ENCODE results near the gene PCED1A. TPM values are rescaled to one million over a fixed set of nuclear protein-coding genes. Genes with fewer than 3 reads are reported as not detected.
A peak's percentile ranks its signal among the peaks of the same experiment; 100 is the strongest.

PCED1A gene, protein sequence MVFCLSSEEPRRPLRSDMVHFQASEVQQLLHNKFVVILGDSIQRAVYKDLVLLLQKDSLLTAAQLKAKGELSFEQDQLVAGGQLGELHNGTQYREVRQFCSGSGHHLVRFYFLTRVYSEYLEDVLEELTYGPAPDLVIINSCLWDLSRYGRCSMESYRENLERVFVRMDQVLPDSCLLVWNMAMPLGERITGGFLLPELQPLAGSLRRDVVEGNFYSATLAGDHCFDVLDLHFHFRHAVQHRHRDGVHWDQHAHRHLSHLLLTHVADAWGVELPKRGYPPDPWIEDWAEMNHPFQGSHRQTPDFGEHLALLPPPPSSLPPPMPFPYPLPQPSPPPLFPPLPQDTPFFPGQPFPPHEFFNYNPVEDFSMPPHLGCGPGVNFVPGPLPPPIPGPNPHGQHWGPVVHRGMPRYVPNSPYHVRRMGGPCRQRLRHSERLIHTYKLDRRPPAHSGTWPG
- 16.3 and 31.4 TPM in 2 replicates for total RNA-seq
- 29.1 TPM for polyA plus RNA-seq (2012)

DNA sequence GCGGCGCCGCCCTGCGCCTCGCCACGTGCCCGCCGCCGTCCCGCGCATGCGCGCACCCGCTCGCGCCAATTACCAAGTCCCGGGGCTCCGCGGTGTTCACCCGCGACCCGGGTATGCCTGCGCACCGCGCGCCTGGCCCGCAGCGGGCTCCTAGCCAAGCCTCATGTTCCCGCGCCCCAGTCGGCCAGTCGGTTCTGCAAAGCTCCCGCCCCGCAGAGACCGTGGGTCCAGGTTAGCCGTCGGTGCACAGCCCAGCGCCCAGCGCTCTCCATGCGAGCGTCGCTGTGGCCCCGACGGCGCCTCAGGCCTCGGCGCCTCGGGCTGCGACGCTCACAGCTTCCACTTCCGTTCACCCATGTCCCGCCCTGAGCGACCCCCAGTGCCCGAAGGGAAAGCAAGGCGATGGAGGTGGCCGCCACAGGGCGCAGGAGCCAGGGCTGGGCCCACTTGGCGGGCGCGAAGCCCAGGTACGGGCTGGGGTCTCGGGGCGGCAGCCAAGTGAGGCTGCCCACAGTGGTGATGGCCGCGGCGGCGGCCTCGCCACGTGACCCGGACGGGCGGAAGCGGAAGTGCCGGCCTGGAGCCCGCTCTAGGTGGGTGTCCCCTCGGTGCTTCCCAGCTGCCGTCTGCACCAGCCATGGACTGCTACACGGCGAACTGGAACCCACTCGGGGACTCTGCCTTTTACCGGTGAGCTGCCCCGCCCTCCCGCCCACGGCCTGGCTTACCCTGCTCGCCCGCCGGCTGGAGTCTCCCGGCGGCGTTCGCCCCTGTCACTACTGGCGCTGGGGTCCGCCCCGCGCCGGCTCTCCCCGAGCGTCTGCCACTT is at the start of gene PCED1A, which contains the start of gene VPS16:
Gene PCED1A (minus strand): TSS at position 518 of the 829 bp plus-strand sequence. CDS start 743 bp downstream, outside the sequence.
Gene VPS16 (plus strand): TSS at position 608 of the 829 bp plus-strand sequence. CDS start 30 bp downstream, at position 638.
- peak; percentile 85 for DNase-seq (ENCODE audit: low read depth)

- no peak for DNase-seq (ENCODE audit: low read depth)
Measured at GRCh38 chr20:2889797-2890196, 49.3 kb upstream of the PCED1A start.

GRCh38 chr20:2889209-2889608 is 48.8 kb upstream of the PCED1A start:
- no peak for DNase-seq (ENCODE audit: low read depth)

DNA sequence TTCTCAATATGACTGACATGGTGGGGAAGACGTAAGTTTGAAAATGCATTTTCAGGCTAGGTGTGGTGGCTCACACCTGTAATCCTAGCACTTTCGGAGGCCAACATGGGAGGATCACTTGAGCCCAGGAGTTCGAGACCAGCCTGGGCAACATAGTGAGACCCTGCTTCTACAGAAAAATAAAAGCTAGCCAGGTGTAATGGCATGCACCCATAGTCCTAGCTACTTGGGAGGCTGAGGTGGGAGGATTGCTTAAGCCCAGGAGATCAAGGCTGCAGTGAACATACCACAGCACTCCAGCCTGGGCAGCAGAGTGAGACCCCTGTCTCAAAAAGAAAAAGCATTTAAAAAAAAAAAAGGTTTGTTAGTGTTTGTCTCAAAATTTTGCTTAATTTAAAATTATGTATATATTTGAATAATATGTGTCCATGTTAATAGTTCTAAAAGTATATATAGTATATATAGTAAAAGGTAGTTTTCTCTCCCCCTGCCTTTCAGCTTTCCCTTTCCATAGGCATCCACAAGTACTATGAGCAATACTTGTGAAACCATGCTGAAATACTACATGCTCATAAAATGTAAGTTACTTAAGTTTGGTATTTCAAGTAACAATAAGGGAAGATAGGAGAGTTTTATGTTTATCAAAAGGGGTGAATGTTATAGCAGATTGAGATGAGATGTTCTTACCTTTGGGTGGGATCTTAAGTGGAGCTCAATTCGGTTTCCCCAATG is 47.9 kb upstream of the PCED1A start:
- no peak for DNase-seq (ENCODE audit: low read depth)

GRCh38 chr20:2887715-2888114 is 47.3 kb upstream of the PCED1A start:
- no peak for DNase-seq (ENCODE audit: low read depth)

- no peak for DNase-seq (ENCODE audit: low read depth)
Measured at GRCh38 chr20:2883726-2884637, 43.5 kb upstream of the PCED1A start.

DNA sequence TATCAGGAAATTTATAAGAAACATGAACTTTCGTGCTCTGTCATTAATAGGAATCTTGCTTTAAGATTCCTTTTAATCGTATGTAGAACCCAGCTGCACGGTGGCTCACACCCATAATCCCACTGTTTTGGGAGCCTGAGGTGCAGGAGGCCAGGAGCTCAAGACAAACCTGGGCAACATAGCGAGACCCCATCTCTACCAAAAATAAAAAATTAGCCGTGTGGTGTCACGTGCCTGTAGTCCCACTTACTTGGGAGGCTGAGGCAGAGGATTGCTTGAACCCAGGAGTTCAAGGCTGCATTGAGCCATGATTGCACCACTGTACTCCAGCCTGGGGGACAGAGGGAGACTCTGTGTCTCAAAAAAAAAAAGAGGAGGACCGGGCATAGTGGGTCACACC is 40.2 kb upstream of the PCED1A start:
- DNase-seq (ENCODE audit: low read depth), result no peak

DNA sequence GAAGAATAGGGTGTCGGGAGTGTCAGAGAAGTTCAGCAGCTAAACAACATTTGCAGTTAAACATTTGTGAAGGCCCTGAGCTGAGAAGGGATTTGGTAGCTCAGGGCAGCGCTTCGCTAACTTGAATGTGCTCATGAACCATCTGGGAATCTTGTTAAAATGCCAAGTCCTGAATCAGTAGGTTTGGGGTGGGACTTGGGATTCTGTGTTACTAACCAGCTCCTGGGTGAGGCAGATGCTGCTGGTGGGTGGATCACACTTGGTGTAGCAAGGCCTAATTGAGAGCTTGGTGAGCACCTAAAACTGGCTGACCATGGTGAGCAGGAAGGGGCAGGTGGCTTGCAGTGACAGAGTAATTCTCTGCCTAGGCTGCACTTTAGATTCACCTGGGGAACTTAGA is 38.7 kb upstream of the PCED1A start:
- DNase-seq (ENCODE audit: low read depth), result peak; percentile 84

DNA sequence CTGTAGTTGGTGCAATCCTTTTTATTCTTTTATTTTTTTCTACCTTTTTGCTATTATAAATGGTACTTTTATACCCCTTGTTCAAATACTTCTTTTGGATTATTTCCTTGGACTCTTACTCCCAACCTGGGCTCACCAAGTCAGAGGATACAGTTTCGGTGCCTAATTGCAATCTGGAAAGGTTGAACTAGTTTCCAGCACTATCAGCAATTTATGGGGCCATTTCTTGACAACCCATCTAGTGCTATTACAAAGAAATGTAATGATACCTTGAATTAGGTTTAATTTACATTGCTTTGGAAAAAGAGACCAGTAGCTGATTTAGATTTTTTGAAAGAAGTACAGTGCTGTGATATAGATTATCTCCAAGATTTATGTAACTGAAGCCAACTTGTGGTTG is 38.1 kb upstream of the PCED1A start:
- no peak for DNase-seq (ENCODE audit: low read depth)

DNA sequence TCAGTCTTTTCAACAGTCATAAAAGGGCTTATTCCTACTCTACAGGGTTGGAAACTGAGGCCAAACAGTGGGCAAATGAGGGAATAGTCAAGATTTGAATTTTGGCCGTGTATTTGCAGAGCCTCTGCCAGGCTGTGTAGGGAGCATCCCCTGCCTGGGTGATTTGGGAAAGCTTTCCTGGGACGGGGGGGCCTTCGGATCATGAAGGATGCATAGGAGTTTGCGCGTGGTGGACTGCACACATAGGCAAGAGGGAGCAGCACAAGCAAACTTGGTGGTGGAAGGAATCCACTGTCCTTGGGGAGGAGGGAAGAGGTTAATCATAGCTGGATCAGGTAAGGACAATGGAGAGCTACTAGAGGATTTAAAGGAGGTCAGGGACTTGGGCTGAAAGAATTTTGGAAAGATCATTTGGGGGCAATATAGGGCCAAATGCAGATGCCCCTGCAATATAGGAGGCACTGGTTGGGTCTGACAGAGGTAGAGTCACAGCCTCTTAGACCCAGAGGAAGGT is 35.3 kb upstream of the PCED1A start:
- DNase-seq (ENCODE audit: low read depth), result no peak

GRCh38 chr20:2874456-2874855 is 34.0 kb upstream of the PCED1A start:
- peak; percentile 22 for DNase-seq (ENCODE audit: low read depth)

- DNase-seq (ENCODE audit: low read depth), result peak; percentile 60
Measured at GRCh38 chr20:2873747-2874041, 33.2 kb upstream of the PCED1A start.

DNA sequence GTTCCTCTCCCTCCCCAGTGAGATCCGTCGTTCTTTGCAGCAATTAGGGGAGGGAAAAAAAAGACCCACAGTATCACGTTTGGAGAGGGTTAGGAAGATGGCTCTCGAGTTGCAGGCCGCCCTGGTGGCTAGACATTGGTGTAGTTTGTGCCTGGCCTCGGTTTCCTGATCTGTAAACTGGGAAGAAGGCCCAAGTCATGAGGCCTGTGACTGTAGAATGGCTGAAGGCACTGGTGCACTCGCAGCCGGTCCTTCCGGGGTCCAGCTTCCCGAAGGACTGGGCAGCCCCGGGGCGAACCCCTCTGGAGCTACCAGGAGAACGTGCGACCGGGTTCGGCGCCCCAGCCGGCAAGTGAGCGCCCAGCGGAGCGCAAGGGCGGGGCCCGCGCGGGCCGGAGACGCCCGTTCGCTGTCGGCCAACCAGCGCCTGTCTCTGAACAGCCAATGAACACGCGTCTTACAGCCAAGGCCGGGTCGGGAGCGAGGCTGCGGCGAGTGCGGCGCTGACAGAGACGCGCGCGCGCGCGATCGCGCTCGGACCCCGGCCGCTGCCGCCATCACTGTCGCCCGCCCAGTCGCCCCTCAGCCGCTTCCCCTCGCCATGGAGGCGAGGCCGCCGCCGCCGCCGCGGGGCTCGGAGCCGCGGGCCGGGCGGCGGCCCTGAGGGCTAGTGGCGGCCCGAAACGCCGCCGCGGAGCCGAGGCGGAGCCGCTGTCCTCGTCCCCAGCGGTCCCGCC is 32.7 kb upstream of the PCED1A start, which contains the start of gene PTPRA:
Gene PTPRA (plus strand): TSS at position 472 of the 737 bp plus-strand sequence. CDS start 90,797 bp downstream, outside the sequence.
- DNase-seq (ENCODE audit: low read depth), result peak; percentile 93

DNA sequence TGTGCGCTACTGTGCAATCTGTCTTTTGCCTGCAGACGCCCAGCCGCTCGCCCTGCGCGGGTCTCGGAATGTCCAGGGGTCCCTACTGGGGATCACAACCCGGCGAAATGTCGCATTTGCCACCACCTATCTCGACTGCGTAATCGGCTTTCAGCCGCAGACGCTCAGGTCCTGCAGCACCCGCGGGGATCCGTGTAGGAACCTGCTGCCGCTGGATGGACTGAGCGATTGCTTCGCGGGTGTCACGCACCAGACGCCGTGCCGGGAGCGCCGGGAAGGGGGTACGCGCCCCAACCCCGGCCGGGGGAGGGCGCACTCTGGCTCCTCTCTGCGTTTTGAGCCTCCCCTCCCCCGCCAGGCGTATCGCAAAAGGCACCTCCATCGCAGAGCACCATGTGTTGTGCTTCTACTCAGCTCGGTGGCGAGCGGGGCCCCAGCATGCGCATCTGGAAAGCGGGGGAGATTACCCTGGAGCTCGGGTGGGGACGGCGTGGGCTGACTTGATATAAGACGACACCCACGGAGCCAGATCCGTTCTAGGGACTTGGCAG is 32.1 kb upstream of the PCED1A start:
- DNase-seq (ENCODE audit: low read depth), result peak; percentile 65

- no peak for DNase-seq (ENCODE audit: low read depth)
Measured at GRCh38 chr20:2871661-2872458, 31.4 kb upstream of the PCED1A start.

- peak; percentile 21 for DNase-seq (ENCODE audit: low read depth)
Measured at GRCh38 chr20:2871111-2871465, 30.6 kb upstream of the PCED1A start.

- no peak for DNase-seq (ENCODE audit: low read depth)
Measured at GRCh38 chr20:2869381-2869780, 28.9 kb upstream of the PCED1A start.

All from myocyte (in vitro differentiated cells).